Measurements from ENCODE around the gene COG5.

- no peak for TF ChIP-seq YY1 (IDR thresholded peaks at IDR 0.05; ENCODE audit: low read depth, low read length)
- TF ChIP-seq CTCF (IDR thresholded peaks at IDR 0.05; ENCODE audit: control extremely low read depth in 1 of 3, insufficient read depth in 1 of 3, low read depth in 1 of 3, low read length in 3 of 3) = no peak
- TF ChIP-seq POLR2A (IDR thresholded peaks at IDR 0.05; ENCODE audit: control extremely low read depth in 1 of 2, low read depth in 2 of 2, low read length in 2 of 2) = no peak
- TF ChIP-seq SIN3A (conservative IDR thresholded peaks at IDR 0.05 in 1 of 2, IDR thresholded peaks at IDR 0.05 in 1 of 2; ENCODE audit: low read depth in 1 of 2, low read length in 2 of 2) = no peak
- no peak for TF ChIP-seq GABPA (IDR thresholded peaks at IDR 0.05; ENCODE audit: borderline replicate concordance, insufficient read depth, low read length)
- TF ChIP-seq EGR1 (IDR thresholded peaks at IDR 0.05; ENCODE audit: borderline replicate concordance, low read depth, low read length) = no peak
- TF ChIP-seq, protein P1, sequence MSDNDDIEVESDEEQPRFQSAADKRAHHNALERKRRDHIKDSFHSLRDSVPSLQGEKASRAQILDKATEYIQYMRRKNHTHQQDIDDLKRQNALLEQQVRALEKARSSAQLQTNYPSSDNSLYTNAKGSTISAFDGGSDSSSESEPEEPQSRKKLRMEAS (IDR thresholded peaks at IDR 0.05) = no peak
- no peak for TF ChIP-seq JUN (IDR thresholded peaks at IDR 0.05; ENCODE audit: low read depth, low read length)
- no peak for TF ChIP-seq POLR2AphosphoS5 (IDR thresholded peaks at IDR 0.05; ENCODE audit: low read depth, low read length)
- TF ChIP-seq SP2 (IDR thresholded peaks at IDR 0.05; ENCODE audit: low read length) = no peak
- TF ChIP-seq EP300 (IDR thresholded peaks at IDR 0.05; ENCODE audit: borderline replicate concordance in 1 of 2, low read depth in 2 of 2, low read length in 2 of 2) = no peak
- no peak for TF ChIP-seq CBX5 (IDR thresholded peaks at IDR 0.05; ENCODE audit: low read depth, low read length)
- TF ChIP-seq ZNF274 (IDR thresholded peaks at IDR 0.05; ENCODE audit: borderline replicate concordance, extremely low read depth, low read length) = no peak
These were observed 251.3 kb downstream of the COG5 start for GRCh38 chr7:107312418-107312817.
